Activated CD4-positive, alpha-beta T cell treated with anti-CD3 and anti-CD28 coated beads, Interleukin-2, amount 50 U/mL, for 16 hours (primary cell): ENCODE data around the gene TRIM8.

Source experiments
- DNase-seq: peaks from one replicate; pipeline ENCODE4 v3.0.0-alpha.2; 2020

TRIM8 gene

GRCh38 chr10:102704915-102705314 is 60.6 kb downstream of the TRIM8 start:
- no peak for DNase-seq

GRCh38 chr10:102705531-102705930 is 61.3 kb downstream of the TRIM8 start:
- DNase-seq = no peak
